Activated T-cell treated with anti-CD3 and anti-CD28 coated beads for 1 hour (primary cell): ENCODE data around the gene ZNF407.
"Not testable (repeated sequence)": the region's sequence is repeated elsewhere in the genome, so short reads cannot be mapped to it uniquely, and the experiment has no call there.

Experiments
- DNase-seq: peaks from one replicate; pipeline ENCODE4 v3.0.0-alpha.2; 2020; ENCODE audit warnings: low read depth

The ZNF407 gene

DNA sequence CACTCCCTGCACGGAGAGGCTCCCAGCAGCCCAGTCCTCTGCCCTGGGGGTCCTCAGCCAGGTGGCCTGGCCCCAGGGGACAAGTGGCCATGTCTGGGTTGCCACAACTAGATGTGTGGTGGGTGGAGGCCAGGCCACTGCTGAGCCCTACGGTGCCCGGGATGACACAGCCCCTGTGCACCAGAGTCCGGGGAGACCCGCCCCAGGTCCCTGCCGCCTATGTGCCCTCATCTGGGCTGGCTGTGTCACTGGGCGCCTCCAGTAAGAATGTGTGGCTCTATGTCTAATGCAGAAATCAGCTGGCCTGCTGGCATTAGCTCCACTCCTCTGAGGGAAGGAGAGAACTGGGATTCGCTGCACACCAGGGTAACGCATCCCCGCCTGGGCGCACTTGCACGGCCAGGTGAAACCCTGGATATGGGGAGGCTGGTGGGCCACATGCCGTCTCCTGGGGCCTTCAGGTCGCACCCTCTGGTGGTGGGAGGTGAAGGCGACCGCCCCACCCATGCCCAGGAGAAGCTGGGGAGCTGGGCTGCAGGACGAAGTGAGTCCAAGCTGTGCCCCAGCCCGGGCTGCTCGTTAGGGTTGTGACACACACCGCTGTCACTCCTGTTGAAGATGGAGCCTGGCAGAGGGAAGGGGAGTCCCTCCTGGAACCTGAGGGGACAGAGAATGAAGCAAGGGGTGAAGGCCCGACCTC lies 475.2 kb downstream of the ZNF407 start:
- no peak for DNase-seq

DNA sequence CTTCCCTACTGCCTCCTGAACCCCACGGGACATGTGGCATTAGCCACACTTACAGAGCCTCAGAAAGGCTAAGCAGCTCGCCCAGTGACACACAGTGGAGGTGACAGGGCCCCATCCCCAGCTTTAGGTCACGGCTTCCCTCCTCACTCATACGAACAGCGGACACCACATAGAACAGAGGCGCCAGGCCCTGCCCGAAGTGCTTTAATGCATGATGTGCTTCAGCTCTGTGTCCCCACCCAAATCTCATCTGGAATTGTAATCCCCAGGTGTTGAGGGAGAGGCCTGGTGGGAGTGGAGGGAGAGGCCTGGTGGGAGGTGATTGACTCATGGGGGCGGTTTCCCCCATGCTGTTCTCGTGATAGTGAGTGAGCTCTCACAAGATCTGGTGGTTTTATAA lies 476.0 kb downstream of the ZNF407 start:
- no peak for DNase-seq

DNA sequence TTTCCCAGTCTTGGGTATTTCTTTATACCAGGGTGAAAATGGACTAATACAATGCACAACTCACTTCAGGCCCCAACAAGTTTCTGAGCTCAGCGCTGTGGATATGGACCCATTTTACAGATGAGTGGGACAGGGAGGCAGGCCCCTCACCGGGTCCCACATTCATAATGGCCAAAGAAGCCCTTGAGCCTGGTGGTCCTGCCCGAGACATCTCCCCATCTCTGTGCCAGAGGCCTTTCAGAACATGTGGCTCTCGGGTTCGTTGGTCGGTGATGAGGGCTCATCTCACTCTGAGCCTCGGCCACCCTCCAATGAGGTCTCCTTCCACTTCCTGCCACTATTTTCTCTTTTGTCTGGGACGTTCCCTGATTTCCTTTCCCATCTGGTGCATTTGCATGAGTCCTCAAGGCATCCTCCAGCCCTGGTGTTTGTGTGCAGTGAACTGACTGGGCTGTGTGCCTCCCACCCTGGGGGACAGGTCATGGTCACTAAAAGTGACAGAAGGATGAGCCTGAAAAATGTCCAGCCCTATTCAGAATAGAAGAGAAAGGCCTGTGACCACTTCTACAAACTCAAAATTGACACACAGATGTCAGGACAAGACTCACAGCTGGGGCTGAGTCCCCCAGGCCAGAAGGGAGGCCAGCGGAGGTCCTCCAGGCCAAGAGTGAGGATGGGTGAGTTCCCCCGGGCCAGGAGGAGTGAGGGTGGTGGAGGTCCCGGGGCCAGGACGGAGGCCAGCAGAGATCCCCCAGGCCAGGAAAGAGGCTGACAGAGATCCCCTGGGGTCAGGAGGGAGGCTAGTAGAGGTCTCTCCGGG lies 476.7 kb downstream of the ZNF407 start:
- DNase-seq, result no peak

DNA sequence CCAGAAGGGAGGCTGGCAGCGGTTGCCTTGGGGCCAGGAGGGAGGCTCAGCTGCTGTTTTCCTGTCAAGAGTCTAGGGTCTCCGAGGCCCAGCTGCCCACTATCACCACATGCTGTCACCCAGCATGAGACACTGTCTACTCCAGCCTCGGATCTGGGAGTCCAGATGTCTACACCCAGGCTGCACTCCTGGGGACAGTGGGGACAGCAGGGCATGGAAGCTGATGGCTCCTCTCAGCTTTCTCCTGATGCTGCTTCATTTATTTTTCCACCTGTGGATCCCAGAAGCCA lies 477.3 kb downstream of the ZNF407 start:
- no peak for DNase-seq

DNA sequence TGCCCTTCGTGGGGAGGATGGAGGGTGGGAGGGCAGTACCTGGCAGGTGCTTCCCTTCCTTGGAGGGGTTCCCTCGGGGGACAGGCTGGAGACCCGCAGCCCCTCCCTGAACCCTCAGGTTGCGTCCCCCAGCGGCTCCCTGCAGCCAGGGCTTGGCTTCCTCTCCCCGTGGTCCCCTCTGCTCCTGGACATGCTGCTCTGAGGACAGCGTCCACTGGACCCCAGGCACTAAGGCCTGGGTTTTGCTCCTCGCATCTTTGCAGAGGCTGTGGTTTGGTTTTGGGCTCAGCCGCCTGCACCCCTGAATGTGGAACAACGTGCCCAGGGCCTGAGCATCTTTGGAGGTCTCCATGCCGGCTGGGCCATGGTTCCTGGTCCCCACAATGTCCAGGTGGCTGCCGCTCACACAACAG lies 477.8 kb downstream of the ZNF407 start:
- no peak for DNase-seq

DNA sequence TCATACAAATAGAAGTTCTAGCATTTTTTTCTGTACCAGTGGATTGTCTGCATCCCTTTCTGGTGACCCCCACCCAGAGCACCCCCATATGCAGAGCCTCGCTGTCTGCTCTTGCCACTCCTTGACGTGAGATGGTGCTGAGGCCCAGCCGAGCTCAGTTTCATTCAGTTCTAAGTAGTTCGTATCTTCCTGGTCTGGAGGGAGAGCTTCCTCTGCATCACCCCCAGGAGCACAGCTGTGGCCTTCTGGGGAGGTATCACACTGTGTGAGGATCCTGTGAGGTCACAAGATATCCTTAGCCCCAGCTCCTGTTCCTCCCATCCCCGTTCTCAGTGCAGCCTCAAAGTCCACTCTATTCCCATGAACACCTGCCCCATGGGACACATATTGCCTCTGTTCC lies 478.6 kb downstream of the ZNF407 start:
- DNase-seq, result no peak

DNA sequence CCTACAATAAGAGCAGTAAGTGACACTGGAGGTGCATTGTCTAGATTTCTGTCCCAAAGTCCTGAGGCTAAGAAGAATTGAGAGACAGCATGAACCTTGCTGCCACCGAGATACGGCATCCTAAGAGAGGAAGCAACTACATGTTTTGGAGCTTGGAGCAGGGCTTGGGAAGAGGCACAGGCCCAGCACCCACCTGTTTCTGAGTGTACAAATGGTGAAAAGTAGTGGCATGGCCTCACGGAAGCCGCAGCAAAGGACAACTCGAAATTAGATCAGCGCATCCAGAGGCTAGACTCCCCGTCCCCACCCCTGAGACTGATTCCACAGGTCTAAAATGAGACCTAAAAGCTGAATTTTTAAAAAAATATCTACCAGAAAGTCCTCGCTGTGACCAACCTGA lies 483.8 kb downstream of the ZNF407 start:
- DNase-seq, result no peak

DNA sequence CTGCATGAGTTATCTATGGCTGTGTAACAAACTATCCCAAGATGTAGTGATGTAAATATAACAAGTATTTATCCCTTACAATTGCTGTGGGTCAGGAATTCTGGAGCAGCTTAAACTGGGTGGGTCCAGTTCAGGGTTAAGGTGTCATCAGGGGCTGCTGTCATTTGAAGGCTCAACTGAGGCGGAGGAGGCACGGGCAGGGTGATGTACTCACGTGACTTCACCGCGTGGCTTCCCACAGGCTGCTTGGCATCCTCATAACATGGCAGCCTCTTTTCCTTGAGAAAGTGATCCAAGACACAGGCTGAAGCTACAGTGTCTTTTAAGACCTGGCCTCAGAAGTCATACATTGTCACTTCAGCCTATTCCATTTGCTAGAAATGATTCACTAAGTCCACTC lies 485.5 kb downstream of the ZNF407 start:
- DNase-seq, result no peak

DNA sequence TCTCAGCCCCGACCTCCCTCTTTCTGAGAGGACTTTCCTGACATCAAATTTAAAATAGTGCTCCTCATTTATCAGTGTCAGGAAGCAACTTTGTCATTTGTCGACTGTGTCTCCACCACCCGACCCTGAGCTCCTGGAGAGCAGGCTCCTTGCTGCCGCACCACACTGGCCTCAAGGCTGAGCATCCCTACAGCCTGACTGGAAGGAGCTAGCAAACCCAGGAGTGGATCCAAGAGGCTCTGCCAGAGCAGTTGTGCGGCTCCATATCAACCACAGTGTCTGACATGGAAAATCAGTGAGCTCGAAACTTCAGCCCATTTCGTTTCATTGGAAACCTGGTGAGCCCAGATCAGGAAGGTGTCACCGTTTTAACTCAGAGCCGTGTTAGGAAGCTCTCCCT lies 486.1 kb downstream of the ZNF407 start:
- no peak for DNase-seq

DNA sequence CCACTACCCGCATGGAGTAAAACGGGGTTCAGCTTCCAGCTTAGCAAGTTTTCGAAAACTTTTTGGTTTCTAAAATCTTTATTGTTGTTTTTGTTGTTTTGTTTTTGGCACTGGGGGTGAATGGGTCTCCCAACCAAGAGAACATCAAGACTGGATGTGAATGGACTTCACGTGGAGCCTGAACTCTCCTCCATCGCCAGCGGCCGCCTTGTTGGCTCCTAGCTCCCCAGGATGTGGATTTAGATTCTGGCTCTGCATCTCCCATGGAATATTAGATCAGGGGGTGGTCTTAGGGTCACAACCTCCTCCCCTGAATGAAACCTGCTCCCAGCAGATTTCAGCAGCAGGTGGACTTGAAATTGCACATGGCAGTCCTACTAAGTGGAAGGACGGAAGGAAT lies 488.0 kb downstream of the ZNF407 start:
- not testable (repeated sequence) for DNase-seq

DNA sequence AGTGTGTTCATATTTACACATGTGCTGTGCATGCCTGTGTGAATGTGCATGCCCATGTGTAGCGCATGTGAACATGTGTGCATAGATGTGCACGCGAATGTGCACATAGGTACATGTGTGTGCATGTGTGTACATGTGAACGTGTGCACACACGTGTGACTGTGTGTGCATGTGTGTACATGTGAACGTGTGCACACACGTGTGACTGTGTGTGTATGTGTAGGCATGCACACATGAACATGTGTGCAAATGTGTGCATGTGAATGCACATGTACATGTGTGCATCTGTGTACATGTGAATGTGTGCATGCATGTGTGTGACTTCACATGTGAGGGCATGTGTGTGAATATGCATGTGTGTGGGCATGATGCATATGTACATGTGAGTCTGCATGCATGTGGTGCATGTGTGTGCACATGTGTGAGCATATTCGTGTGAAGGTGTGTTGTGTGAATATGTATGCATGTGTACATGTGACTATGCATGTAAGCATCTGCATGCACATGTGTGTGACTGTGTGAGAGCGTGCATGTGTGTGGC lies 488.9 kb downstream of the ZNF407 start:
- DNase-seq, result no peak

DNA sequence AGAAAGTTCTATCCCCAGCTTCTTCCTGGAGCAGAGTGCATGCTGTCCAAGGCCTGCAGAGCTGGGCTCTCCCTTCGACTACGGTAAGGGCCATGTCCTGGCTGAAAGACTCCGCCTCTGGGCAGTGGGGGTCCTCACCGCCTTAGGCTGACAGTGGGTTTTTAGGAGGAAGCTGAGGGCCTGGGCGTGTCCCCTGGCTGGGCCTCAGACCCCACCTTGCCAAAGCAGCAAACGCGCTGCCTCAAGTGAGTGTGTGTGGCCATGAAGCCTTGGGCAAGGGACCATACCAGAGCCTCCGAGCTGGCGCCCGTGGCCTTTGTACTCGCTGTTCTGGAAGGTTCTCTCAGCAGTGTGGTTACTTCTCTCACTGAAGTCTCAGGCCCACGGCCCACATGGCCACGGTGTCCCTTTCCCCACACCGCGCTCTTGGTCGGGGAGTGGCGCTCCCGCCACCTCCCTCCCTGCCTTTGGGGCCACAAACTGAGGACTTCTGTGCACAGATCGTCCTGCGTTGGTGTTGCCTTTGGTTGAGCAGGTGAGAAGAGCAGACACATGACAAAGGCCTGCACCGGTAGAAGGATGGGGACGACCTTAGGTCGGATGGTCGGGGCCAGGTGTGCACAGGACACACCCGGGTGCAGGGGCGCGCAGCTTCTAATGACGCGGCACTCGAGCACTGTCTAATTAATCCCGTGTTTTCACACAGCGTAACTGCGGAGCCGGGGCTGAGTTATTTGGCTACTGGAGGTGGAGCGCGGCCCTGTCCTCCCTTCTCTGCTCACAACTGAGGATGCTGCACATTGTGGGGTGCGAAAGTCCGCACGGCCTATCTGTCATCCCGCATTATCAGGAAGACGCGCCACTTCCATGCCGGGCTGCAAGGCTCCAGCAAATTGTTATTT lies 489.7 kb downstream of the ZNF407 start:
- DNase-seq, result no peak

DNA sequence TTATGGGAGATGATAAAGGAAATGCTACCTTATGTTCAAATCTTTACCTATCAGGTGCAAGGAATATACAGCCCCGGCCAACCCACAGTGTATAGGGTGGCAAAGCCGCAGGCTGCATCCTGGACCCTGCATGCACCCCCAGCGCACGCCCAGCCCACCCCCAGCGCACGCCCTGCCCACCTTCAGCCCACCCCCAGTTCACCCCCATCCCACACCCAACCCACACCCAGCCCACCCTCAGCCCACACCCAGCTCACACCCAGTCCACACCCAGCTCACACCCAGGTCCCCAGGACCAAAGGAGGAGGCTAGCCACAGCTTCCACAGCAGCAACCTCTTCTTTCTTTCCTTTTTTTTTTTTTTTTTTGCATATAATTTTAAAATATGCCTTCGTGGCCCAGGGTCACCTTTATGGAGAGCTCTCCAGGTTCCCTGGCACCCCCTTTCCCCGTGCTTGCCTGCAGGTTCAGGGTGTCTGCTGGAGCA lies 490.4 kb downstream of the ZNF407 start:
- no peak for DNase-seq

DNA sequence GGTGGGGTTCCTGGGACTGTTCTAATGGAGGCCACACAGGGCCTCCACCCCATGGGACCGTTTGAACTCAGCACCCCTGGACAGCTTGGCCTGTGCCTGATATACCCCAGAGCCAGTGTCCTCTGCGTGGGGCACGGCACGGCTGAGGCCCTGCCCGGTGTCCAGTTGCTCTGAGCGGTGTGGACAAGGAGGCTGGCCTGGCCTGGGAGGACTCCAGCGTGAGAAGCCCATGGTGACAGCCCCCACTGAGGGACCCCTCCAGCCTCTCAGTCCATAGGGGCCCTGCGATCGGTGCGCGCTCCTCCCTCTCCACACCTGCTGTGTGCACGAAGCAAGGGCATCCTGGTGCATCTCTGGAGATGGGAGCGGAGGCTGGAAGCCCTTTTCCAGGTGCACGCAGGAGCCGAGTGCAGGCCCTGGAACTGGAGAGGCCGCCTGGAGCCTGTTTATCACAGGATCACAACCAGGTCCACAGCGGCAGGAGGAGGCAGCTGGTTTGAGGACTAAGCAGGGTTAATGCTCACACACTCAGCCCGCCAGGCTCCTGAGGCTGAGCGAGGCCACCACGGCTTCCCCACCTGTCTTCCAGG lies 491.0 kb downstream of the ZNF407 start:
- DNase-seq, result no peak

DNA sequence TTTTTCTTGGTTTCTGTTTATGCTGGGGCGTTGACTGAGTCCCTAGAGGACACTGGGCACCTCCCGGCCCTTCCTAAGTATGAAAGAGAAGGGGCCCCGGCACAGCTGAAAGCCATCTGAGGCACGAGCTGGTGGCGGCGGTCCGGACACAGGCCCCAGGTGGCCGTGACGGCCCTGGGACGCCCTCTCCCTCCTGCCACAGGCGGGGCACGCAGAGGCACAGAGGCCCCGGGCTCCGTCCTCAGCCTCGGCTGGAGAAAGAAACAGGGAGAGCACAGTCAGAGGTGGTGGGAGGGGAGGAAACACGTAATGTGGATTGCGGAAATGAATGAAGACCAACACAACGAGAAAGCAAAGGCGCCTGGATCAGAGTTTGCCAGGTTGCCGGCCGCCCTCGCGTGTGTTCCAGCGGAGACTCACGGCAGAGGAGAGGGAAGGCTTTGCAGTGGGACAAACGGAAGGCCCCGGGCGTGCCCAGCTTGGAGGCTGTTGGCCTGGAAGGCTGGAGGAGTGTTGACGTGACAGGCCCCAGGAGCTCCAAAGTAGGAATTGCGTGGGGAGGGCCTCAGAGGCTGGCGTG lies 492.2 kb downstream of the ZNF407 start:
- DNase-seq, result no peak

DNA sequence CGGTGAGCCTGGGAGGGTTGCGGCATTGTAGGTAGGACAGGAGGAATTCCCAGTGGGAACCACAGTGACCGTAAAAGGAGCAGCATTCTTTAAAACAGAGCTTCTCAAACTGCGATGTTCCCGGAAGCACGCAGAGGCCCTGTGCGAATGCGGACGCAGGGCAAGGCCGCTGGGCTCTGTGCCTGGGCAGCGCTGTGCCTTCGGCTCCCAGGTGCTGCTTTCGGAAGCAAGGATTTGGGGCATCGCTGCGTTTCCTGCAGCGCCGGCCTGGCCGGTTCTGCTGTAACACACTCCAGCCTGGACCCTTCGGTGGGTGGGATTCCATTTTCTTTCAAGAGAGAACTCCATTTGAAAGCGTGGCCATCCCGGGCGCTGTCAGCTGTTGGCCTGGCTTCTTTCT lies 492.7 kb downstream of the ZNF407 start:
- no peak for DNase-seq

DNA sequence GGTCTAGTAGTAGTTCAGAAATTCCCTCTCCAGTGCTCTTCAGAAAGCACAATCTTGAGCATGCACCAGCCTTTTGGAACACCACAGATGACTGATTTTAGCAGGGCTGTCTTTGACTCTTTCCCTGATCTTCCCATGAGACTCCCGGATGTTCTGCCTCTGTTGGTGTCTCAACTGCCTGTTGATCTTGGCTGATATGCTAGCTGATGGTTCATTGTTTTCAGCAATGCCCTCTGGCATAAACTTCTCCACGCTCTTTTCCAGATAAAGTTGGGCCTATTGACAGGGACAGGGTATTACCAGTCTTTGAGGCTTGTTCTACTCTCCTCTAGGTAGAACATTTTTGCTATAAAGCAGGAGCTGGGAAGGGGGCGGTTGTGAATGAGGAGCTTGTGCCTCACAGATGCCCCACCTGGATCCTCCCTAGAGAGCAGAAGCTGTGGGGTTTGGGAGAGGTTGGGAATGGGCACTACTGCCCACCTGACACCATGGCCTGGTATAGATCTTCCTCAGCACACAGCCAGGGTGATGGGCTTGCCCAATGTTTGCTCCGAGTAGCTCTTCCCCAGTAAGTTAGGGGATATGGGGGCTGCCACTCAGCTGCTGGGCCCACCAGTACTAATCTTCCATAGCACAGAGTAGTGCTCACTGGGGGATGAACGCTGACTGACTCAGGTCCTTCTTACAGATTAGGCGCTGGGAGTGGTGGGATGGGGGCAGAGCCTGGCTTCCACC lies 500.0 kb downstream of the ZNF407 start:
- DNase-seq, result no peak

DNA sequence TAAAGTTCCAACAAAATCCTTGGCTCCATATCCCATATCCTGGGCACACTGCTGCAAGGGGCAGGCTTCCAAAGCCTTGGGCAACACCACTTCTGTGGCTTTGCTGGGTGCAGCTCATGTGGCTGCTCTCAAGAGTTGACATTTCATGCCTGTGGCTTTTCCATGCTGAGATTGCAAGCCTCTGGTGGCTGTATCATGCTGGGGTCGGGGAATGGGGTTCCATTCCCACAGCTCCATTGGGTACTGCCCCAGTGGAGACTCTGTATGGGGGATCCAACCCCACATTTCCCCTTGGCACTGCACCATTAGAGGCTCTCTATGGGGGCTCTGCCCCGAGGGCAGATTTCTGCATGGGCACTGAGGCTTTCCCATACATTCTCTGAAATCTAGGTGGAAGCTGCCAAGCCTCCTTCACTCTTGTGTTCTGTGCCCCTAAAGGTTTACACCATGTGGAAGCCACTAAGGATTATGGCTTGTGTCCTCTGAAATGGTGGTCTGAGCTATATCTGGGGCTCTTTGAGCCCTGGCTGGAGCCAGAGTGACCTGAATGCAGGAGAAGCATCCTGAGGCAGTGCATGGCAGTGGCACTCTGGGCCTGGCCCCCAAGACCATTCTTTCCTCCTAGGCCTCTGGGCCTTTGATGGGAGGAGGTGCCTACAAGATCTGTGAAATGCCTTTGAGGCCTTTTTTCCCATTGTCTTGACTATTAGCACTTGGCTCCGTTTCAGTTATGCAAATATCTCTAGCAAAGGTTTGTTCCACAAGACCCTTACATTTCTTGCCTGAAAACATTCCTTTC lies 503.4 kb downstream of the ZNF407 start:
- no peak for DNase-seq

DNA sequence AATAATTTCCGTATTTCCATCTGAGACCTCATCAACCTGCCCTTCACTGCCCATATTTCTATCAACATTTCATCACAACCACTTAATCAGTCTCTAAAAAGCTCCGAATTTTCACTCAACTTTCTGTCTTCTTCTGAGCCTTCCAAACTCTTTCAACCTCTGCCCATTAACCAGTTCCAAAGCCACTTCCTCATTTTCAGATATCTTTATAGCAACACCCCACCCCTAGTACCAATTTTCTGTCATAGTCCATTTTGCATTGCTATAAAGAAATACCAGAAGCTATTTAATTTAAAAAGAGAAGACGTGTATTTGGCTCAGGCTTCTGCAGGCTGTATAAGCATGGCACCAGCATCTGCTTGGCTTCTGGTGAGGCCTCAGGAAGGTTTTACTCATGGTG lies 504.2 kb downstream of the ZNF407 start:
- no peak for DNase-seq

DNA sequence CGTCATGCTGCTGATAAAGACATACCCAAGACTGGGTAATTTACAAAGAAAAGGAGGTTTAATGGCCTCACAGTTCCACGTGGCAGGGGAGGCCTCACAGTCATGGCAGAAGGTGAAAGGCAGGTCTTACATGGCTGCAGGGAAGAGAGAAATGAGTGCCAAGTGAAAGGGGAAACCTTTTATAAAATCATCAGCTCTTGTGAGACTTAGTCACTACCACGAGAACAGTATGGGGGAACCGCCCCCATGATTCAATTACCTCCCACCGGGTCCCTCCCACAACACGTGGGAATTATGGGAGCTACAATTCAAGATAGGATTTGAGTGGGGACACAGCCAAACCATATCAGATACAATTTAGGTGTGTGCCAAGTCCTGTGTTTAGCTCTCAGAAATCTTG lies 506.4 kb downstream of the ZNF407 start:
- DNase-seq, result not testable (repeated sequence)
